Endothelial cell of umbilical vein (primary cell): Measurements from ENCODE around the gene CFAP126.

Experiments
- JUN ChIP-seq: IDR thresholded peaks from 2 replicates; pipeline ENCODE4 v1.6.1; 2011; ENCODE audit warnings: borderline replicate concordance, low read depth; ENCODE audit not compliant: insufficient read length, insufficient read depth
- MYC ChIP-seq: IDR thresholded peaks from one replicate; pipeline ENCODE4 v1.6.1; 2011; ENCODE audit warnings: mild to moderate bottlenecking, low read depth, low read length
- POLR2A ChIP-seq: IDR thresholded peaks from 2 replicates; pipeline ENCODE4 v1.6.1; 2012; ENCODE audit warnings: low read depth, mild to moderate bottlenecking, control low read depth, low read length
- TF ChIP-seq, protein P1 (sequence below), 2 donors: IDR thresholded peaks; 1 replicate in 1 of 2; 2 replicates in 1 of 2; pipeline ENCODE4 v1.5.1; 2011; ENCODE audit warnings: low read length in 2 of 2, mild to moderate bottlenecking in 2 of 2, moderate library complexity in 2 of 2, control low read depth in 1 of 2, inconsistent platforms in 1 of 2, low read depth in 1 of 2; ENCODE audit not compliant: insufficient read depth in 1 of 2; ENCODE audit errors: extremely low read depth in 1 of 2

DNA sequence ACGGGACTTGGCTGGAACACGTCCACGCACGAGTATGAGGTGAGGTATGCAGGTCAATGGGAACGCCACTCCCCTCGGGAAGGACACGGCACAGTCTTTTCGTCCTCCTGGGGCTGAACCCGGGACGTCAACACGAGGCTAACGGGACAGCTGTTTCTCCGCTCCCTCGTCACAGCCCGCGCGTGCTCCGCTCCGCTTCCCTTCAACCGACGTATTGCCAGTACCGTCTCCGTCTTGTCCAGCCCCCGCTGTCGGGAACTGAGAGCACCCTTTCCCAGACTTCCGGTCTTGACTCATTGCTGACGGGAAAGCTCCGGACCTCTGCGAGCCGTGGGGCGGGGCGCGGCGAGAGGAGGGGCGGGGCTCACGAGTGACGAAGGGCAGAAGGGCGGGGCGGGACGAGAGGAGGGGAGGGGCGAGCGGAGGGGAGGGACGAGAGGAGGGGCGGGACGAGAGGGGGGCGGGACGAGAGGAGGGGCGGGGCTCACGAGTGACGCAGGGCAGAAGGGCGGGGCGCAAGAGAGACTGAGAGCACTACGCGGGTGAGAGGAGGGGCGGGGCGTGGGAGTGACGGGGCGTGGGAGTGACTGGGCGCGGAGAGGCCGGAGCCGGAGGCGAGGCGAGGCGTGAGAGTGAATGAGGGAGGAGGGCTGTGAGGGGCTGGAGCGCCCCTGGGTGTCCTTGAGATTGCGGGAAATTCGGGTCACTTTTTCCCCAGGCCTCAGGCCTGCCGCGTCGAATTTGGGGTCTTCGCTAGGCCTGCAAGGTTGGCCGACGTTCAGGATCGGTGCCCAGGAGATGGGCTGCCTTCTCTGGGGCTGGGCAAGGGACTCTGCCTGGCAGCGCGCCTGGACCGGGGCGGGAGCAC, 22.2 kb upstream of the CFAP126 start:
- peak; percentile 95 for TF ChIP-seq POLR2A
- TF ChIP-seq, protein P1, sequence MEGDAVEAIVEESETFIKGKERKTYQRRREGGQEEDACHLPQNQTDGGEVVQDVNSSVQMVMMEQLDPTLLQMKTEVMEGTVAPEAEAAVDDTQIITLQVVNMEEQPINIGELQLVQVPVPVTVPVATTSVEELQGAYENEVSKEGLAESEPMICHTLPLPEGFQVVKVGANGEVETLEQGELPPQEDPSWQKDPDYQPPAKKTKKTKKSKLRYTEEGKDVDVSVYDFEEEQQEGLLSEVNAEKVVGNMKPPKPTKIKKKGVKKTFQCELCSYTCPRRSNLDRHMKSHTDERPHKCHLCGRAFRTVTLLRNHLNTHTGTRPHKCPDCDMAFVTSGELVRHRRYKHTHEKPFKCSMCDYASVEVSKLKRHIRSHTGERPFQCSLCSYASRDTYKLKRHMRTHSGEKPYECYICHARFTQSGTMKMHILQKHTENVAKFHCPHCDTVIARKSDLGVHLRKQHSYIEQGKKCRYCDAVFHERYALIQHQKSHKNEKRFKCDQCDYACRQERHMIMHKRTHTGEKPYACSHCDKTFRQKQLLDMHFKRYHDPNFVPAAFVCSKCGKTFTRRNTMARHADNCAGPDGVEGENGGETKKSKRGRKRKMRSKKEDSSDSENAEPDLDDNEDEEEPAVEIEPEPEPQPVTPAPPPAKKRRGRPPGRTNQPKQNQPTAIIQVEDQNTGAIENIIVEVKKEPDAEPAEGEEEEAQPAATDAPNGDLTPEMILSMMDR (IDR thresholded peaks at IDR 0.05; ENCODE audit: extremely low read depth in 1 of 2, insufficient read depth in 1 of 2, low read depth in 1 of 2, low read length in 2 of 2): no peak
- TF ChIP-seq MYC: no peak
- TF ChIP-seq JUN: peak; percentile 34
